GM18498 (cell line): ENCODE measurements around the gene CCDC92.
A peak's percentile ranks its signal among the peaks of the same experiment; 100 is the strongest.

Experiments
- ATAC-seq: cut with Tn5 transposase; IDR thresholded peaks from one replicate; pipeline ENCODE4 v1.9.1; 2021; ENCODE audit warnings: mild to moderate bottlenecking, moderate library complexity; ENCODE audit not compliant: unreplicated experiment

The CCDC92 gene

DNA sequence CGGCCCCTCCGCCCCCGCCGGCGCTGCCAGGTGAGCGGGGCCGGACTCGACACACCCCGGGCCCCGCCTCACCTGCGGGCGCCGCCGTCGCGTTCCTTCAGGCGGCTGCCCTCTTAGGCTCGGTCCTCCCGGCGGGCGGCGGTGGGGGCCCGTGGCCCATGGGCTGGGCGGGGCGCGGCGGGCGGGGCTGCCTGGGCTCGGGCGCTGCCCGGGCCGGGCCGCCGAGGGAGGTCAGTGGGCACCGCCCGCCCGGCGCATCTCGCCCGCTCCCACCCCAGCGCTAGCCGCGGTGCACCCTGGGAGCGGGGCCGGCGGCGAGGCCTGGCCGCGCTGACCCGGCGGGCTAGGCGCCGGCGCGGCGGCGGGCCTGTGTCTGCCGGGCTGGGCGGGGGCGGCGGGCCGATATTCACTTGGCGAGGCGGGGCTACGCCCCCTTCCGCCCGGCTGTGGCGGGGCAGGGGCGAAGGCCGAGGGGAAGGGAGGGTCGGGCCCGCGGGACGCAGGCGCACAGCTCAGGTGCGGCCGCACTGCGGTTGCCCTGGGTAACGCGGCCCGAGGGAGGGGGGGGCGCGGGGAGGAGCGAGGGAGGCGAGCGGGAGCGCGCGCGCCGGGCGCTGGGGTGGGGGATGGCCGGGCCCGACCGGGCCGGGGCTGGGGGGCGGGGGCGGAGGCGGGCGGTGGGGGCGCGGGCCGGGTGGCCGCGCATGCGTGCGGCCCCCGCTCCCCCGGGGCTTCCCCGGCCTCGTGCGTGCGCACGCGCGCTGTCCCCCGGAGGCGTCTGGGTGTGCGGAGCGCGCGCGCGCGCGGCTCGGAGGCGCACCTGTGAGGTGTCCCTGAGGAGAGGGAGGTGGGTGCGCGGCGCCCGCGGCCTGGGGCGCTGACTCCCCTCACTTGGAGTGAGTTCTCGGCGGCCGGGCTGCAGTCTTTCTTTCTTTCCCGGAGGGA lies at the start of gene CCDC92, which contains the start of gene ZNF664:
Gene CCDC92, minus strand, starts transcription at position 375 of the 945 bp plus-strand sequence. CDS start 28,526 bp downstream, outside the sequence.
Gene ZNF664, plus strand, starts transcription at position 759 of the 945 bp plus-strand sequence. CDS start 38,930 bp downstream, outside the sequence.
- ATAC-seq: peak; percentile 86

- ATAC-seq: no peak
These were observed 49.5 kb upstream of the CCDC92 start for GRCh38 chr12:124022161-124022560.

- no peak for ATAC-seq
These were observed 48.4 kb upstream of the CCDC92 start for GRCh38 chr12:124021007-124021406.

DNA sequence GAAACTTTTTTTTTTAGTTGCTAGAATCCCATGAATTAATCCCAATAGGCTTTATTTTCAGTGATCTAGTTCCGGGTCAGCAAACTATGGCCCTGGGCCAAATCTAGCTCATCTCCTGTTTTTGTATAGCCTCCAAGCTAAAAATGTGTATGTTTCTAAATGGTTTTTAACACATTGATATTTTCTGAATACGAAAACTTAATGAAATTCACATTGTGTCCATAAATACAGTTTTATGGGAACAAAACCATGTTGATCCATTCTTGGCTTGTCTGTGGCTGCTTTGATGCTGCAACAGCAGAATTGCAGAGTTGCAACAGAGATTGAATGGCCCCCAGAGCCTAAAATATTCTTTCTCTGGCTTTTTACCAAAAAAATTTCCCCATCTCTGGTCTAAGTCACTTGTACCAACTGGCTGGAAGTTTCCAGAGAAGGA lies 47.9 kb upstream of the CCDC92 start:
- no peak for ATAC-seq

DNA sequence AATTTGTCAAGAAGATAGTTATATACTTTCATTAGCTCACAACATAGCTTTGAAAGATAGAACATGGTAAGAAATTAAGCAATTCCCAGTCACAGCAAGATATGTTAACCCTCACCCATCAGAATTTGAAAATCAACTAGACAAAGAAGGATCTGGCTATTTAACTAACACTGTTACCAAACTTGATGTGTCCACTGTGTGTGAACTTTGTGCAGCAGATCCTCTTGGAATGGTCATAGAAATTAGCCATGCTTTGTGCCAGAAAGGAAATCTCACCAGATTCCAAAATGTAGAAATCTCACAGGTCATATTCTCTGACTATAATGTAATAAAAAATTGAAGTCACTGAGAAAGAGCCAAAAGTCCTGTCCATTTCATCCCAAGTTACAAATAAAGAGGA lies 46.5 kb upstream of the CCDC92 start:
- no peak for ATAC-seq

DNA sequence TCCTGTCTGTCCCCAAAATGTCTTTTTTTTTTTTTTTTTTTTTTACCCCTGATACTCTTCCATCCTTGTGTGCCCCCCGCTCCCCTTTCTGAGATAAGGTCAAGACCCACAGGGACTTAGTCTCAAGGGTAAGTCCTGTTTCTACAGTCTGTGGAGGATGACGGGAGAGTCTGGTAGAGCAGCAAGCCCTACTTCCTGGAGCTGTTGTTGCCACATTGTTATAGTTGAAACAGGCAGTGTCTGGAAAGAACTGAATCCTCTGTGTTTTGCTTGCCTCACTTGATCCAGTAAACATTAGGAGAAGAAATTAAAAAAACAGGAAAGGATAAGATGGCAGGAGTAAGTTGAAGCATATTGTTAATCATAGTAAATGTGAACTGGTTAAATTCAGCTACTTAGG lies 45.9 kb upstream of the CCDC92 start:
- ATAC-seq: no peak

DNA sequence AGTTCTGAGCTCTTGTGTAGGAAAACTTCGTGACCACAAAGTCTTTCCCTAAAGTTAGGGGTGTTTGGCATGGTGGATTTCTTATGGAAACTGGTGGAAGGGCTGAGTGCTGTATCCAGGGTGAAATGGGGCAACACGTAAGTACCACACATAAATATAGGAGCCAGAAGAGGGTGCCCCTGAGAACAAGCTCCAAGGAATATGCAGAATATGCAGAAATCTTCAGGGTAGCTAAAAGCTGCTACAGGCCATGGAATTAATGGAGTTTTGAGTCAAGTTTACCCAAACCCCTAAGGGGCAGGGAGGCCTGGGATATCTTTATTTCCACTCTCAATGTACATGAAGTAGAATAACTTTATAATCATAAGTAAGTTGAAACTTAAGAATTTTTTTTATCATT lies 44.4 kb upstream of the CCDC92 start:
- ATAC-seq: no peak

DNA sequence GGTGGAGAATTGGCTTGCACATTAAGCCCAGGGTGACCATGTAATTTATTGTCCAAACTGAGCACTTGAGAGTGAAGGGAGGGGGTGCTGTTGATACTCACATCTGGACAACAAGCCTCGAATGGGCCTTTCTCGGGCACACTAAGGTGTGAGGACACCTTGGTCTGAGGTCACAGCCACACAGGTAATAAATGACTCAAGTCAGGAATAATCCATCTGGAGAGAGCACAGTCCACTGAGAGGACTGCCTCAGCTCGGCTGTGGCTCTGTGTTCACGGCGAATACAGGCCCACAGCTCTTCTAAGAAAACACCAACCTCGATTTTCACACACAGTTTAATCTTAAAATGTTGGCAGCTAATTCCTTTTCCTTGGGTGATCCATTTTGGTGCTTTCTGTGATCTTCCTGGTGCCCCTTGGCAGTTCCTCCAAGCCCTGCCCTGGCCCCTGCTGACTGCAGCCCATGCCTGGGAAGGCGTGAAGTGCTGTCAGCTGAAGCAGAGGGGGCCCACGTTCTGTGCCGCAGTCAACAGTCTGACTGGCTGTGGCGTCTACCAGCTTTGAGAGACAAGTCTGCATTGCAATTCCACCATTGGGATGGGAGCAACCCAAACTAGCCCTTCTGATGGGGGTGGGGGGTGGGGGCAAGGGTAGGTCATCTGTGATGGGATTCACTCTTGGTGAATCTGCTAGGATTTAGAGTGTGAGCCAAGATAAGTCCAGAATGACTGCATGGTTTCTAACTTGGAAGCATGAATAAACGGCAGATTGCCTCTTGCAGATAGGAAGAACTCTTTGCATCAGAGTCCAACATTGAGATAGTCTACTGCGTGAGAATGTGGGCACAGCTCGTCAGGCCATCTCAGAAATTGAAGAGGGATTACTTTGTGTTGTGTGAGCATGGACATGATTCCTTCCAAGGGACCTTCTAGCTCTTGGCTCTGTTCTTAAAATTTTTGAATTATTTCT lies 43.1 kb upstream of the CCDC92 start:
- no peak for ATAC-seq

- ATAC-seq: no peak
These were observed 40.4 kb upstream of the CCDC92 start for GRCh38 chr12:124013073-124013472.

DNA sequence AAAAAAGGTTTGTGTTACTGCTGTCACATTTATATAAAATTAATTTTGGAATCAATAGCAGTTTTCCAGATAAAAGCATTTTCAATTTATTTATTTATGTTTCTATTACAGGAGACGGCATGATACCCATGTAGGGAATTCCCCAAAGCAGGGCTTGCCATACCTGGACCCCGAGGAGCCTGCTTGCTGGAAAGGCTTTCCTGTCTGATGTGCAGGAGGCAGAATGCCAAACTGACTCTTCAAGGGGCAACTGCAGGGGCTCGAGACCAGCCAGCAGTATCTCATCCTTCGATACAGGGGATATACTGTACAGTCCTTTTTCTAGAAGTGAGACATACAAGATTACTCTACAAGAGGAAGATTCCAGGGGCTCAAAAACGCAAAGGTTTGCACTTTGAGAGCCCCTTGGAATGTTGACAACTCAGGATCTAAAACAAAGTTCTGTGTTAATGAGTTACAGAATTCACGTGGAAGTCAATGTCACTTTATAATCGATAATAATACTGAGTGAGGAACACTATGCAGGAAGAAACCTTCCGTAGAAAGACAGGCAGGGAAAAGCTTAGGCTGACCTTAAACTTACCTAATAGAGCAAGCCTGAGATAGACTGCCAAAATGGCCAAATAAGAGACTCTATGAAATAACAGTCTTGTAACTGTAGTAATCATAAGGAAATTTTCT lies 38.9 kb upstream of the CCDC92 start:
- ATAC-seq: no peak

DNA sequence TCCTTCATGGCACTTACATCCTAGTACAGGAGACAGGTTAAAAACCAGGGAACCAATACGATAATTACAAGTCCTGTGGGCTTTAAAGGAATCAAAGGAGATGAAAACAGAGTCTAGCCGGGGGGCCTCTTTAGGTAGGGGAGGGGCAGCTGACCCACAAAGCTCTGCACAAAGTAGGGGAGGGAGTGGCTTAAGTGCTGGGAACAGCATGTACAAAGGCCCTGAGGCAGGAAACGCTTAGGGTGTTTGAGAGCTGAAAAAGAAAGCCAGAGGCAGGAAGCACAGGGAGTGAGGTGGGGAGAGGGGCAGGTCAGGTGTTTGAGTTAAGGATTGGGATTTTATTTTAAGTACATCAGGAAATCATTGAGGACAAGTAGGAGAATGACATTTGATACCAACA lies 38.1 kb upstream of the CCDC92 start:
- ATAC-seq: no peak

DNA sequence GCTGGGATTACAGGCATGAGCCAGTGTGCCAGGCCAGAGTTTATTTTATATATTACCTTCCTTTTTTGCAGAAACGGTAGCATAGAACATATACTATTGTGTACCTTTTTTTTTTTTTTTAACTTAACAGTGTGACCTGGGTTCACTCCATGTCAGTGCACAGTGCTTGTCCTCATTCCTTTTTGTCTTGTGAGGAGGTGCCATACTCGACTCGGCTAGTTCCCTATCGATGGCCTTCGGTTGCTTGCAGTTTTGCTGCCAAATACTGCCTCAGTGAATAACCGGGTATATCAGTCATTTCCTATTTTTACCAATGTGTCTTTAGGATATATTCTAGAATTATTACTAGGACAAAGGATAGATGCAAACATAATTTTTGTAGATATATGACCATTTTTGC lies 37.1 kb upstream of the CCDC92 start:
- ATAC-seq: no peak

GRCh38 chr12:124008595-124008994 lies 36.0 kb upstream of the CCDC92 start:
- no peak for ATAC-seq

DNA sequence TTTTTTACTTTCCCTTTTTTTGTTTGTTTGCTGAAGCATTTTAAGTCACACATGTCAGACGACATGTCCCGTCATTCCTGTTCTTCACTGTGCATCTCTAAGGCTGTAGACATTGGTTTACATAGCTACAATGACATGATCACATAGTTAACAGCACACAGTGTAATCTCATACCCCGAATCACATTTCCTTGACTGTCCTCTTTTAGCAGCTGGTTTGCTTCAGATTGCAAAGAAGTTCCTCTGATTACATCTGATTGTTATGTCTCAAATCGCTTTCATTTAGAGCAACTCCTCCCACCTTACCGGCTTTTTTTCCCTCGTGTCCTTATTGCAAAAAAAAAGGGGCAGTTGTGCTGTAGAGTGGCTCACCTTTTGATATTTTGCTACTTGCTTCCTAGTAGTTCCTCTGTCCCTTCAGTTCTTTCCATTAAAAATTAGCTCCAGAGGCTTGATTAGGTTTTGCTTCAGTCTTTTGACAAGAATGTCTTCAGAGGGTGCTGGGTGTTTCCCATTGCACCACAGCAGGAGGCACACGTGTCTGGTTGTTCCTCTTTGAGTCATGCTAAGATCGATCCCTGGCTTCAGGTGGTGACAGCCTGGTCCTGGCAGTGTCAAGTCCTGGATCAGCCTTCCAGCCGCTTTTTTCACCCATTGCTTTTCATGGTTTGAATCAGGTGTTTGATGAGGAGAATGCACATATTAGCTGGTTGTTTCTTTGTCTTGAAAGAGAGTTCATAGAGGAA lies 35.4 kb upstream of the CCDC92 start:
- ATAC-seq: no peak

- no peak for ATAC-seq
These were observed 34.4 kb upstream of the CCDC92 start for GRCh38 chr12:124006846-124007713.

DNA sequence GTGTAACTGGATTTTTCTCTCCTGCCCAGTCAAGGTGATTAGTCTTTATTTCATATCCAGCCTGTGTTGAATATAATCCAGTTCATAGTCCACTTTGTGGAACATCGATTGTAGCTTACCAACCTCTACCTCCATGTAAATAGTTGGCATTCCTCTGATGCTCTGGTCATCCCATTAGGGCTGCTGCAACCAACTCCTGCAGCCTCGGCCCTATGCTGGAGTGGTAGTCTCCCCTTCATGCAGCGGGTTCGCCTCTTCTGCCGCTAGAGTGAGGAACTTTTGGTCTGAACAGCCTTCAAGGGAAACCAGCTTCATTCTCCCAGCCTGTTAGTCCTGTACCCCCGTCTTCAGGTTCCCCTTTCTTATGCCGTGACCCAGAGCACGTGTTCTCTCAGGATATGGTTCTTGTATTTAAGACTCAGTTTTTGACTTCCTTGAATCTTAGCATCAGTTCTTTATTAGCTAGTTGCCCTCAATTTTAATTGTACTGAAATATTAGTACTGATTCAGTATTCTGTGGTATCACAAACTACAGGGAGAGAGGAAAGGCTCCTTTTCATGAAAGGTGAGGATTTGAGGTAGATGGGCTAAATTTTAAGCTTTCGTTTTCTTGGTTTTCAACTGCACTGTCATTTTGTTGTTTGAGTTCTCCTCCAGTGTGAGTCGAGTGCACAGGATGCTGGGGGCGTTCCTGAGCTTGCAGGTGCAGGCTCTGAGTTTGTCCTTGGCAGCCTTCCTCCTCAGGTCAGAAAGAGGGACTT lies 33.6 kb upstream of the CCDC92 start:
- ATAC-seq: no peak

DNA sequence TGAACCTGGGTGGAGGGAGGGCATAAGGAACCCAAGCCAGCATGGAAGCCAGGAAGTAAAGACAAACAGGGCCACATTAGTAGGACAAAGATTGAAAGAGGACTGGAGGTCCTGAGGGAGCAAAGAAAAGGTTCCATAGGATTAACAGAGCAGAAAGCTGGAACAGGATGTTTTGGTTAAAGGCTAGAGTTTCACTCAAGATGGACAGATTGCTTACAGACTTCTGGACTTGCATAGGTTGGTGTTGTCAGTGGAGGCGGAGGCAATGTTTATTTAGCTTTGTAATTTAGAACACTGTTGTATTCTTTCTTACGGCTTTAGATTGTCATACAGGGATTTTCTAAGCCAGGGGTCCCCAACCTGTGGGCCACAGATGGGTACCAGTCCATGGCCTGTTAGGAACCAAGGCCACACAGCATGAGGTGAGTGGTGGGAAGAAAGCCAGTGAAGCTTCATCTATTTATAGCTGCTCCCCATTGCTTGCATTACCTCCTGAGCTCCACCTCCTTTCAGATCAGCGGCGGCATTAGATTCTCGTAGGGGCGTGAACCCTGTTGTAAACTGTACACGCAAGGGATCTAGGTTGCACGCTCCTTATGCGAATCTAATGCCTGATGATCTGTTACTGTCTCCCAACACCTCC lies 31.7 kb upstream of the CCDC92 start:
- ATAC-seq: no peak

- no peak for ATAC-seq
These were observed 30.0 kb upstream of the CCDC92 start for GRCh38 chr12:124002654-124003053.
